NCI-H2081 treated with DMSO at 0.1 percent for 48 hours (cell line): ENCODE measurements around the gene ITGAX.
"Not testable (repeated sequence)": the region's sequence is repeated elsewhere in the genome, so short reads cannot be mapped to it uniquely, and the experiment has no call there.

Experiments
- DNase-seq: peaks from one replicate; lab custom pipeline; 2025; lab: John Stamatoyannopoulos, UW

Gene ITGAX

DNA sequence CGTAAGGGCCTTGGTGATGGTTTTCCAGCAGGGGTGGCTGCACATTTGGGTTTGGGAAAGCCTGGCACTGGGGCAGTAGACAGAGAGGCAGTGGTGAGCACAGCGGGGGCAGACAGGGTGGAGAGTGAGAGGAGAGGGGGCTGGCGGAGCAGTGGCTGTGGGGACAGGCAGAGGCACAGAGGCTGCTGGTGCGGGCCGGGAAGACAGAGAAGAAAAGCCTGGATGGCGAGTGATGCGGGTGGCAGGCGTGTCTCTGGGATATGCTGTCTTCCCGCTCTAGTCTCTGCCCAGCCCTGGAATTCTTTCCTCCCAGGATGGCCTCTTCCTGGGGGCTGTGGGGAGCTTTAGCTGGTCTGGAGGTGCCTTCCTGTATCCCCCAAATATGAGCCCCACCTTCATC, 55.1 kb downstream of the ITGAX start:
- DNase-seq = no peak

DNA sequence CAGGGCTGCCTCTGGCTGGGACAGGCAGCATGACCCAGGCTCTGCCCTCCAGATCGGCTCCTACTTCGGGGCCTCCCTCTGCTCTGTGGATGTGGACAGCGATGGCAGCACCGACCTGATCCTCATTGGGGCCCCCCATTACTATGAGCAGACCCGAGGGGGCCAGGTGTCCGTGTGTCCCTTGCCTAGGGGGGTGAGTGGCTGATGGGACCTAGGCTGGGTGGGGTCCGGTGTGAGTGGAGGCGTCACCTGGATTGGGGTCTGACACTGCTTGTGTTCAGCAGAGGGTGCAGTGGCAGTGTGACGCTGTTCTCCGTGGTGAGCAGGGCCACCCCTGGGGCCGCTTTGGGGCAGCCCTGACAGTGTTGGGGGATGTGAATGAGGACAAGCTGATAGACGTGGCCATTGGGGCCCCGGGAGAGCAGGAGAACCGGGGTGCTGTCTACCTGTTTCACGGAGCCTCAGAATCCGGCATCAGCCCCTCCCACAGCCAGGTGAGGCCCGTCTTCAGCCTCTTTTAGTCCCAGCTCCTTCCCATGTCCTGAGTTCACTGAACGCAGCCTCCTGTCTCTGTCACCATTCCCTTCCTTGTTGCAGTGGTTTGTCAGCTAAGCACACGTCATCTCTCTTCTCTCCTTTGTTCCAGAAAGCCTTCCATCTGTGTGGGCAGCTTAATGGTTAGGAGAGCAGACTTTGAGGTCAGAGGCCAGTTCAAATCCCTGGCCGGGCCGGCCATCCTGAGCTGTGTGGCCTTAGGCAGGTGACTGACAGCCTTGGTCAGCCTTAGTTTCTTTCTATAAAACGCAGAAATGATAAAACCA, 56.3 kb downstream of the ITGAX start:
- DNase-seq = no peak

DNA sequence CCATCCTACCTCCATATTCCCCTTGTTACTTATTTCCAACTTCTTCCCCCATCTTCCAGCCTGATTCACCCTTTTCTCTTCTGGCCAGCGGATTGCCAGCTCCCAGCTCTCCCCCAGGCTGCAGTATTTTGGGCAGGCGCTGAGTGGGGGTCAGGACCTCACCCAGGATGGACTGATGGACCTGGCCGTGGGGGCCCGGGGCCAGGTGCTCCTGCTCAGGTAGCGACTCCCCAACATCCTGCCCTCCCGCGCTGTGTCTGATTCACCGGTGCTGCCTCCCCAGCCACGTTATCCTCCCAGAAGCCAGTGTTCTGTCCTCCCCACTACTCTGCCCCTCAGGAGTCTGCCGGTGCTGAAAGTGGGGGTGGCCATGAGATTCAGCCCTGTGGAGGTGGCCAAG, 57.8 kb downstream of the ITGAX start:
- no peak for DNase-seq

DNA sequence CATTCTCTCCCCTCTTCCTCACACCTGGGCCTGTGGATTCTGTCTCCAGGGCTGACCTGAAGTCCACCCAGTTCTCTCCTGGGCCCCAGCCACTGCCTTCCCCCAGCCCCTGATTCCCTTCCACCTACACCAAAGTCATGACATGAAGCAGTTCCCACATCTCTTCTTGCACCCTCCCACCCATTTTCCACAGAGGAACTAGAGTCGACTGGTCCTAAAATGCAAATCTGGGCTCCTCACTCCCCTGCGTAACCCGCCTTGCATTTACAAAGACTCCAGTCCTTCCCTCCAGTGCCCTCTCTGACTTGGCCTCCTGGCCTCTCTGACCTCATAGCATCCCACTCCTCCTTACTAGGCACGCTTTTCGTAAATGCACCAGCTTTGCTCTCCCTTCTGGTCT, 58.4 kb downstream of the ITGAX start:
- DNase-seq = no peak

DNA sequence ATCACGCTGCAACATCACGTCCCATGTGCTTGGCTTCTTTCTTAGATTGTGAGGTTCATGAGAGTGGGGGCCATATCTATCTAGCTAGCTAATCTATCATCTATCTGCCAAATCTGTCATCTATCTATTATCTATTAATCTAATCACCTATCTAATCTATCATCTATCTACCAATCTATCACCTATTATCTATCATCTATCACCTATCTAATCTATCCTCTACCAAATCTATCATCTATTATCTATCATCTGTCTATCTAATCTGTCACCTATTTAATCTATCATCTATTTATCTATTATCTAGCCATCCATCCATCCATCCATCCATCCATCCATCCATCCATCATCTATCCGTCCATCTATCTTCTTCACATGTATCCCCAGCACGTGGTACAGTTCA, 59.0 kb downstream of the ITGAX start:
- no peak for DNase-seq

DNA sequence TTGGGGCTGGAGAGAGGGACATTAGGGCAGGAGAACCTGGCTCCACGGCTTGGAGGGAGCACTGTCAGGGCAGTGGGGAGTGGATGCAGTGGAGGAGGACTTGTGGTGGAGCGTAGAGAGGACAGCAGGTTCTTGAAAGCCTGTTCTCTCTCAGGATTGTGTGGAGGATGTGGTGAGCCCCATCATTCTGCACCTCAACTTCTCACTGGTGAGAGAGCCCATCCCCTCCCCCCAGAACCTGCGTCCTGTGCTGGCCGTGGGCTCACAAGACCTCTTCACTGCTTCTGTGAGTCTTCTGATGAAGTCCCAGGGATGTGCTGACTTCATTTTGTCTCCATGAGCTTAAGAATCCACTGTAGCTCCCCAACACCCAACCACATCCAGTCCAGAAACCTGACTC, 59.7 kb downstream of the ITGAX start:
- DNase-seq = no peak

DNA sequence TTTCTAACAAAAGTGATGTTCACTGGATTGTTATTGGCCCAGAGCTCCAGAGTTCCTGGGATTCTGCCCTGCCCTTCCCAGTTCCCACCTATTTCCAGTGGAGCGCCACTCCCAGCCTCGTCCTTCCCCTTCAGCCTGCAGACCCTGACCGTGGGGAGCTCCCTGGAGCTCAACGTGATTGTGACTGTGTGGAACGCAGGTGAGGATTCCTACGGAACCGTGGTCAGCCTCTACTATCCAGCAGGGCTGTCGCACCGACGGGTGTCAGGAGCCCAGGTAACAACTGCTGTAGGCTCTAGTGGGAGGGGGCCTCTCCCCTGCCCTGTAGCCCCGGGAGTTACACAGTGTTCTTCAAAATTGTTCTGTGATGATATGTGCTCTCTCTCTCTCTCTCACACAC, 61.4 kb downstream of the ITGAX start:
- DNase-seq = no peak

DNA sequence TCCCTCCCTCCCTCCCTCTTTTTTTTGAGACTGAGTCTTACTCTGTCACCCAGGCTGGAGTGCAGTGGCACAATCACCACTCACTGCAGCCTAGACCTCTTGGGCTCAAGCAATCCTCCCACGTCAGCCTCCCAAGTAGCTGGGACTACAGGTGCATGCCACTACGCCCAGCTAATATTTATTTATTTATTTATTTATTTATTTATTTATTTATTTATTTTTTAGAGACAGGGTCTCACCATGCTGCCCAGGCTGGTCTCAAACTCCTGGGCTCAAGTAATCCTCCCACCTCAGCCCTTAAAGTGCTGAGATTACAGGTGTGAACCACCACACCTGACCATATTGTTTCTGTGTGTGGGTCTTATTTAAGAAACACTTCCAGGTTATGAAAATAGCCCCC, 62.1 kb downstream of the ITGAX start:
- not testable (repeated sequence) for DNase-seq

DNA sequence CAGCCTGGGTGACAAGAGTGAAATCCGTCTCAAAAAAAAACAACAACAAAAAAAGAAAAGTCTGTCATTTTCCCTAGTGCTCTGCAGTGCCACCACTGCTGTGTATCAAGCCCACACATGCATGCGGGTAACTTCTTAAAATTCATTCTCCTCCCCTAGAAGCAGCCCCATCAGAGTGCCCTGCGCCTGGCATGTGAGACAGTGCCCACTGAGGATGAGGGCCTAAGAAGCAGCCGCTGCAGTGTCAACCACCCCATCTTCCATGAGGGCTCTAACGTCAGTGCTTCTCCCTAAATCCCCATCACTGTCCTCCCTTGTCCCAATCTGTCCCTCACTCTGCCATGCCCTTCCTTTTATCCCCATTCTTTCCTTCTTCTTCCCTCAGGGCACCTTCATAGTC, 62.9 kb downstream of the ITGAX start:
- DNase-seq = no peak

DNA sequence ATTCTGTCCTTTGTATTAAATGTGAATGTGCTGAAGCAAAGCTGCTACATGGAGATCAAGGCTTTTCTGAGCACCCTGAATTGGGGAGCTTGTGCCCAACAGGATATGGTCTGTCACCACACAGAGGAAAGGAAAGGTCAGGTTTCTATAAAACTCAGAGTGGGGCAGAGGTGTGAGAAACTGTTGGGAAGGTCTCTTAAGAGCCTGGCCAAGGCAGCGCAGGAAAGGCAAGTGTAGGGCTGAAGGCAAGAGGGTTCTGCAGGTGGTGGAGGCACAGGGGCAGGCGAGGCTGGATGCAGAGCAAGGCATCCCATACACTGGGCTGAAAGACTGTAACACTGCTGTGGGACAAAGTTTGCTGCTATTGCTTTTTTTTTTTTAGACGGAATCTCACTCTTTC, 65.1 kb downstream of the ITGAX start:
- no peak for DNase-seq

DNA sequence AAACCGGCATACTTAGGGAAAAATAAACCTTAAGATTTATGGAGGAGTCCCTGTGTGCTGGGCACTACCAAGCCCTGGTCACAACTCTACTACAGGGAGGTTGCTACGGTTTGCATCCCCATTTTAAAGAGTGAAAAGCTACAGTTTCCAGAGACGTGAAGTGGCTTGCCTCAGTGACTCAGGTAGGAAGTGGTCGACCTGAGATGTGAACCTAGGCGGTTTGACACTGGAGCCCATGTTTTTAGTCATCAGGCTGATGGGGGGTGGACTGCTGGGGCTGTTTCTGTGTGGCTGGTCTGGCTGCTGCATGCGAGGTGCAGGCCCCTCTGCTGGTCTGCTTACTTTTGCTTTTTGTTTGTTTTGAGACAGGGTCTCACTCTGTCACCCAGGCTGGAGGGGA, 66.6 kb downstream of the ITGAX start:
- DNase-seq = no peak

DNA sequence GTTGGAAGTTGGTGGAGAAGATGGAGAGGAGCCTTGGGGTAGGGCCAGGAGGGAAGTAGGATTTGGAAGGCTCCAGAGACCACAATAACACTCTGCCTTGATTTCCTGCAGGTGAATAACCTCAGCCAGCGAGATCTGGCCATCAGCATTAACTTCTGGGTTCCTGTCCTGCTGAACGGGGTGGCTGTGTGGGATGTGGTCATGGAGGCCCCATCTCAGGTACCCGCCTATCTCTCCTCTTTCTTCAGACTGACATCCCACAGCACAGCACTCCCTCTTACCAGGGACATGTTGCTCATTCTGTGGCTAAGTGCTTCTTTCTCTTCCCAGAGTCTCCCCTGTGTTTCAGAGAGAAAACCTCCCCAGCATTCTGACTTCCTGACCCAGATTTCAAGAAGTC, 68.3 kb downstream of the ITGAX start:
- no peak for DNase-seq

DNA sequence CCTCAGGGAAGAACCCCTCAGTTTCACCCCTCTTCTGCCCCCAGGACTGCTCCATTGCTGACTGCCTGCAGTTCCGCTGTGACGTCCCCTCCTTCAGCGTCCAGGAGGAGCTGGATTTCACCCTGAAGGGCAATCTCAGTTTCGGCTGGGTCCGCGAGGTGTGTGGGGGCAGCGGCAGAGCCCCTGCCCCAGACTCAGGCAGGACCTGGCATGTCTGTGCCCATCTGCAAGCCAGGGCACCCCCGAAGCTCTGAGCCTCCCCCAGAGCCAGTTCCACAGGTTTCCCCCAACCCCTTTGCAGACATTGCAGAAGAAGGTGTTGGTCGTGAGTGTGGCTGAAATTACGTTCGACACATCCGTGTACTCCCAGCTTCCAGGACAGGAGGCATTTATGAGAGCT, 68.8 kb downstream of the ITGAX start:
- no peak for DNase-seq

DNA sequence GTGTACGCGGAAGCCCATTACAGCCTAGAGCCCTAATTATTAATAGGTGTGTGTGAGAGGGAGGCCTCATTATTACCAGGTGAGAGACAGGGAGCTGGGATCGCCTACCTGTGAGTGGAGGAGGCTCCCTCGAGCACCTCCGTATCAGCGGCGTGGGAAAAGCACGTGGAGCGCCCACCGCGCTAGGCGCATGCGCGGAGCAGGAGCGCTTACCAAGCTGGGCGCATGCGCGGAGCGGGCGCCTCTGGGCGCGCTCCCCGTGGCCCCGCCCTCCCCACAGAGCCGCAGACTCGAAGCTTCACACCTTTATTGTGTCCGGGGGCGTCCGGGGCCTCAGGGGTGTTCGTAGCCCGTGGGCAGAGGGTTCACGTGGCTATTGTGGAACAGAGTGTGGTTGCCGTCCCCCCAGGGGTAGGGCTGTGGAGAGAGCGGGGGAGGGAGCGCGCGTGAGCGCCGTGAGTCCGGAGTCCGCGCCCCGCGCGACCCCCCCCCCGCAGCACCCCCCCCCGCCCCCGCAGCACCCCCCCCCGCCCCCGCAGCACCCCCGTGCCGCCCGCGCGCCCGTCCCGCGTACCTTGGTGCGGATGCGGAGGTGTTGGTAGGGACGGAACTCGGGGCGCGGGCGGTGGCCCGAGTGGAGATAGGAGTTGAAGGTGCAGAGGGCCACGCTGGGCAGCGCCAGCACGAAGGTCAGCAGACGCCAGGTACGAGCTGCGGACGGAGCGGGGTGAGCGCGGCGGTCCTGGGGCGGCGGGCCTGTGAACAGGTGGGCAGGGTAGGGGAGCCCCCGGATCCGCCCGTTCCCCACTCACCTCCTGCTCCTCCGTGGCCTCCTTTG, 72.7 kb downstream of the ITGAX start:
- no peak for DNase-seq

DNA sequence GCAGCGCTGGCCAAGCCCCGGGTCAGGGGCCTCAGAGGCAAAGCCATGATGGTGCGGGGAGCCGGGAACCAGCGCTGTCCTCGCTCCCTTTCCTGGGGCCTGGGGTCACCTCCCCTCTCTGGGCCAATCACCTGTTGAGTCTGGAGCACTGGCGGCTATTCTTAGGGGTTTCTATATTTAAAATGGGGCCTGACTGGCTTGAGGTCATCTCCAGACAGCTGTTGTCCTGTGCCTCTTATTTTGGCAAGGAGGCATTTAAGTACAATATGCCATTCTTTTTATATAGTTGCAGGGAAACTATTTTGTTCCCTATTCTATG, 73.3 kb downstream of the ITGAX start, which contains the start of gene COX6A2:
COX6A2 (minus strand) TSS at position 82 of the 319 bp plus-strand sequence; CDS start at position 47, 35 bp downstream.
- no peak for DNase-seq

DNA sequence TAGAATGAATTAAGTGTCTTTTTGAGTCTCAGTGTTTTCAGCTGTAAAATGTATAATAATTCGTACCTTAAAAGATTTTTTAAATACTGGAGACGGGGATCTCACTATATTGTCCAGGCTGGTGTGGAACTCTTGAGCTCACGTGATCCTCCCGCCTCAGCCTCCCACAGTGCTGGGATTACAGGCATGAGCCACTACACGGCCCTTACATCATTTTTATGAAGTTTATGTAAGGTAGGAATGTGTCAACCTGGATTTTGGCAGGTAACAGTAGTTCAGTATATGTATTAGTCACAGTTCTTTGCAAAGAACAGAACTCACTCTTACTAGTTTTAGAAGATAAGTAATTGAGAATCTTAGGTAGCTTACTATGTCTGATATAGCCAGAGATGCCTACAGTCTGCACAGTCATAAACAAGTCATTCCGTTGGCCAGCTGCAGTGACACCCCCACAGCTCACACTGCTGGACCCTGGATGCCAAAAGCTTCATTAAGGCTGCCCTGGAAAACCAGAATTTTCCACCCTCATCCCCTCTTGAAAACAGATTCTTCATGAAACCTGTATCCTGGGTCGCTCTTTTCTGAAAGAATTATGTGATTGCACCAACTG, 73.8 kb downstream of the ITGAX start:
- no peak for DNase-seq

DNA sequence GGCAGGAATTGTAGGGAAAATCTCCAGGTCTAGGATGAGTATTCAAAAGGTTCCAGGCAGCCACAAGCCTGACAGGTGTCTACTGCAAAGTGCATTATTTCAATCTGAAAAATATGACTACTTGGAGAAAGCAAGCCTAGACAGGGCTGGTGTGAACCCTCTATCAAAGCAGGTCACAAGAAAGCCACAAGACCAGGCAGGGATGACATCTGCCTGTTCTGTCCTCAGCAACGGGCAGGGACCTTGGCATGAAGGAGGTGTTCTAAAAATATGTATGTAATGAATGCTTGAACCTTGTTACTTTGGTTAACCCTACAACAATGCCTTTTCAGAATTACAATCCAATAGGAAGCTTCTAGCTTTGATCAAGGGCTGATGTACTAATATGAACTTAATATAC, 74.3 kb downstream of the ITGAX start:
- no peak for DNase-seq

DNA sequence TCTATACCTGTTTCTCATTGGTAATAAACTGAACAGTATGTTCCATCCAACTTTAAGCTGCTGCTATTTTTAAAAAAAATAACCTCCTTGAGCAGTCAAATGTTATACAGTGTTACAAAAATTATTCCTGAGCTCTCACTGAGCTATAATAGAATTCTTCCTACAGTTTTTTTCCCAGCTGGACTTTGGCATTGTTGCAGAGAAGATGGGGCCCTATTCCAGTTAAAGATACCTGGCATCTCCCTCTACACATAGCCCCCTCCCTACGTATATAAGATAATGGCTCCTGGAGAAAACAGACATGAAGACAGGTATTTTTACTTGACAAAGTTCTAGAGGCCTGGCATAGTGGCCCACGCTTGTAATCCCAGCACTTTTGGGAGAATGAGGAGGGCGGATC, 74.8 kb downstream of the ITGAX start:
- DNase-seq = no peak

DNA sequence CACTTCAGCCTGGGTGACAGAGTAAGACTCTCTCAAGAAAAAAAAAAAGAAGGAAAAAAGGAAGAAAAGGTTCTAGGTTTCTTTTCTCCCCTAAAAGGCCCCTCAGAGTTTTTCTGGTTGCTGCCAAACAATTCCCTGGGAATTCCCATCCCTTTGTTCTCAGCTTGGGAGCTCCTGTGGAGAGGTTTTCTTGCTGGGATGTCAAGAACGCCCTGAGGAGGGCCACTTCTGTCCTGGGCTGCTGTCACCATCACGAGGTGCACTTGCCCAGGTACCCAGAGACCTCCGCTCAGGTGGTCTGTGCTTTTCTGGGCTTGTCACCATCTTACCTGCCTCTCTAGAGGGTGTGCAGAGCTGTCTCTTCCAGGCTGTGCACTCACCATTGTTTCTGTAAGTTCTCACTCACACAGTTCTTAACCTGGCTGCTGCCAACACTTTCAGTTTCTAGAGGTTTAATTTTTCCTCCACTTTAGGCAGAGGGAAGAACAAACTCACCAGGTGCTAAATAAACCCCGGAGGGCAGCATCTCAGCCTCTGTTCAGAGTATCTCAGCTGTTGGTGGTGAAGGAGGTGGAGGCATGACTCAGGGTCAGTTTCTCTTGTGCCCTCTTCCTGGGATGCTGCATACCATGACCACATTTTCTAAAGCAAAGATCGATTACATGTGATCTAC, 75.5 kb downstream of the ITGAX start:
- DNase-seq = no peak
